SK-N-SH treated with all-trans-retinoic acid at 6 μM for 48 hours (cell line): Measurements from ENCODE around the gene CCDC106.

Experiments used
- ISL1 ChIP-seq: fragments of 250-450 bp; sonication (Bioruptor Pico); IDR thresholded peaks from 2 replicates; pipeline ENCODE4 v2.1.2; 2022; ENCODE audit warnings: mild to moderate bottlenecking, moderate library complexity
- ZFP30 ChIP-seq: fragments of 450-650 bp; formaldehyde crosslinking; IDR thresholded peaks from 2 replicates; pipeline ENCODE4 v1.5.0; 2022; ENCODE audit warnings: mild to moderate bottlenecking, moderate library complexity
- TF ChIP-seq, protein P1 (sequence below): fragments of 250-450 bp; sonication (Bioruptor Pico); IDR thresholded peaks from 2 replicates; pipeline ENCODE4 v1.5.1; 2021; ENCODE audit warnings: mild to moderate bottlenecking, moderate library complexity
- TF ChIP-seq, protein P2 (sequence below): fragments of 250-450 bp; sonication (Bioruptor Pico); IDR thresholded peaks from 2 replicates; pipeline ENCODE4 v1.5.0; 2020; ENCODE audit warnings: mild to moderate bottlenecking, moderate library complexity

DNA sequence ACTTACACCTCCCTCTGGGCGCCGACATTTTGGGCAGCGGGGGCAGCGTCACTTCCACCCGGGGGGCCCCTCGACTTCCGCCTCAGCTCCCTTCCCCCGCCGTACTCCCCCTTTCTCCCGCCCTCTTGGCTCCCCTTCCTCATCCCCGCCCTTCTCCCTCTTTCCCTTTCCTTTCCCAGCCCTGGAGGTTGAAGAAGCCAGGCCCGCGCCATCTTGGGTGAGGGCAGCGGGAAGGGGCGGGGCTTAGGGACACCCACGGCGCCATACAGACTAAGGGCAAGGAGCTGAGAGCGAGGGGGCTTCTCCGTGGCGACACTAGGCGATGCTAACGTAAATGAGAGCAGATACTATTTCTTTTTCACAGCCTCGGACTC lies 48.6 kb upstream of the CCDC106 start, which contains the start of gene FIZ1:
- TF ChIP-seq, protein P1, sequence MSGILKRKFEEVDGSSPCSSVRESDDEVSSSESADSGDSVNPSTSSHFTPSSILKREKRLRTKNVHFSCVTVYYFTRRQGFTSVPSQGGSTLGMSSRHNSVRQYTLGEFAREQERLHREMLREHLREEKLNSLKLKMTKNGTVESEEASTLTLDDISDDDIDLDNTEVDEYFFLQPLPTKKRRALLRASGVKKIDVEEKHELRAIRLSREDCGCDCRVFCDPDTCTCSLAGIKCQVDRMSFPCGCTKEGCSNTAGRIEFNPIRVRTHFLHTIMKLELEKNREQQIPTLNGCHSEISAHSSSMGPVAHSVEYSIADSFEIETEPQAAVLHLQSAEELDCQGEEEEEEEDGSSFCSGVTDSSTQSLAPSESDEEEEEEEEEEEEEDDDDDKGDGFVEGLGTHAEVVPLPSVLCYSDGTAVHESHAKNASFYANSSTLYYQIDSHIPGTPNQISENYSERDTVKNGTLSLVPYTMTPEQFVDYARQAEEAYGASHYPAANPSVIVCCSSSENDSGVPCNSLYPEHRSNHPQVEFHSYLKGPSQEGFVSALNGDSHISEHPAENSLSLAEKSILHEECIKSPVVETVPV: no peak
- TF ChIP-seq ISL1 (CRISPR knock-in tag): no peak
- TF ChIP-seq, protein P2, sequence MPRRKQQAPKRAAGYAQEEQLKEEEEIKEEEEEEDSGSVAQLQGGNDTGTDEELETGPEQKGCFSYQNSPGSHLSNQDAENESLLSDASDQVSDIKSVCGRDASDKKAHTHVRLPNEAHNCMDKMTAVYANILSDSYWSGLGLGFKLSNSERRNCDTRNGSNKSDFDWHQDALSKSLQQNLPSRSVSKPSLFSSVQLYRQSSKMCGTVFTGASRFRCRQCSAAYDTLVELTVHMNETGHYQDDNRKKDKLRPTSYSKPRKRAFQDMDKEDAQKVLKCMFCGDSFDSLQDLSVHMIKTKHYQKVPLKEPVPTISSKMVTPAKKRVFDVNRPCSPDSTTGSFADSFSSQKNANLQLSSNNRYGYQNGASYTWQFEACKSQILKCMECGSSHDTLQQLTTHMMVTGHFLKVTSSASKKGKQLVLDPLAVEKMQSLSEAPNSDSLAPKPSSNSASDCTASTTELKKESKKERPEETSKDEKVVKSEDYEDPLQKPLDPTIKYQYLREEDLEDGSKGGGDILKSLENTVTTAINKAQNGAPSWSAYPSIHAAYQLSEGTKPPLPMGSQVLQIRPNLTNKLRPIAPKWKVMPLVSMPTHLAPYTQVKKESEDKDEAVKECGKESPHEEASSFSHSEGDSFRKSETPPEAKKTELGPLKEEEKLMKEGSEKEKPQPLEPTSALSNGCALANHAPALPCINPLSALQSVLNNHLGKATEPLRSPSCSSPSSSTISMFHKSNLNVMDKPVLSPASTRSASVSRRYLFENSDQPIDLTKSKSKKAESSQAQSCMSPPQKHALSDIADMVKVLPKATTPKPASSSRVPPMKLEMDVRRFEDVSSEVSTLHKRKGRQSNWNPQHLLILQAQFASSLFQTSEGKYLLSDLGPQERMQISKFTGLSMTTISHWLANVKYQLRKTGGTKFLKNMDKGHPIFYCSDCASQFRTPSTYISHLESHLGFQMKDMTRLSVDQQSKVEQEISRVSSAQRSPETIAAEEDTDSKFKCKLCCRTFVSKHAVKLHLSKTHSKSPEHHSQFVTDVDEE (CRISPR knock-in tag): no peak; the same call in 1 of the 2 replicates
- no peak for TF ChIP-seq ZFP30 (CRISPR knock-in tag)
